ENCODE results near the gene PIWIL4. TPM values are rescaled to one million over a fixed set of nuclear protein-coding genes. Genes with fewer than 3 reads are reported as not detected.

PIWIL4 gene
- total RNA-seq, 1 experiment from 2014 or later: not detected

- H3K36me3 Mint-ChIP-seq (ENCODE audit: insufficient read depth in 1 of 3, low read depth in 3 of 3): no peaks in the 10 kb centered on the region
- Histone ChIP-seq H4K5ac (ENCODE audit: insufficient read length, low read depth, low read length) (no peak overlapping the region), H3K79me1 (ENCODE audit: insufficient read depth, low read depth, low read length, poor library complexity, severe bottlenecking) (no peaks in the 10 kb centered on the region), H2AFZ (ENCODE audit: low read length) (no peak overlapping the region), H2BK5ac (ENCODE audit: insufficient read length, low read length) (no peak overlapping the region), H3K18ac (ENCODE audit: insufficient read length, low read depth, low read length) (no peak overlapping the region), H3K4me2 (ENCODE audit: insufficient read depth, insufficient read length, low read length) (no peak overlapping the region), H3K23me2 (ENCODE audit: insufficient read length, low read depth, low read length, poor library complexity, severe bottlenecking) (no peaks in the 10 kb centered on the region), H3K27me3 (ENCODE audit: insufficient read depth, low read length) (no peaks in the 10 kb centered on the region), H3K4me1 (ENCODE audit: insufficient read depth, low read length) (no peaks in the 10 kb centered on the region), H3T11ph (ENCODE audit: low read length) (no peak overlapping the region), H2BK15ac (ENCODE audit: low read depth, low read length) (no peak overlapping the region), H4K8ac (replicated peaks; ENCODE audit: insufficient read length, low read depth, low read length) (no peak overlapping the region), H3K9me3 (ENCODE audit: control insufficient read depth, low read depth, low read length) (no peaks in the 10 kb centered on the region), H3K14ac (ENCODE audit: insufficient read depth, low read length) (no peak overlapping the region), H2BK20ac (ENCODE audit: low read depth, low read length, poor library complexity, severe bottlenecking) (no peak overlapping the region), H3K27ac (ENCODE audit: insufficient read length, low read depth, low read length) (no peak overlapping the region), H2AK5ac (ENCODE audit: insufficient read length, low read length) (no peak overlapping the region), H4K20me1 (ENCODE audit: control insufficient read depth, insufficient read depth, insufficient read length) (no peaks in the 10 kb centered on the region), H3K9ac (ENCODE audit: extremely low read depth, insufficient read length, low read length) (no peak overlapping the region), H4K91ac (ENCODE audit: insufficient read length, low read depth, low read length) (no peak overlapping the region), H2BK120ac (ENCODE audit: low read depth, low read length, poor library complexity, severe bottlenecking) (no peak overlapping the region), H2BK12ac (ENCODE audit: insufficient read length, low read depth, low read length) (no peak overlapping the region), H3K79me2 (ENCODE audit: insufficient read depth, low read length) (no peaks in the 10 kb centered on the region), H3K56ac (ENCODE audit: insufficient read length, low read depth, low read length) (no peak overlapping the region), H3K4ac (ENCODE audit: low read depth, low read length) (no peak overlapping the region), H3K23ac (ENCODE audit: insufficient read length, low read depth, low read length) (no peak overlapping the region)
- no CpG with 5 or more reads among the region's 5 CpGs for WGBS (ENCODE audit: extremely low coverage, insufficient read length, low lambda C conversion rate)
- peak; percentile 30 for DNase-seq
- H3K4me3 Mint-ChIP-seq: no peak overlapping the region
- no peaks in the 10 kb centered on the region for H3K9me3 Mint-ChIP-seq
- H3K4me1 Mint-ChIP-seq: peaks cover 0 to 3% of the 10 kb centered on the region in 2 experiments; a peak in 2 of 4 replicates
- no peak overlapping the region for H3K27ac Mint-ChIP-seq
- TF ChIP-seq CTCF (conservative IDR thresholded peaks at IDR 0.05): peak; percentile 71
- H3K27me3 Mint-ChIP-seq (ENCODE audit: low read depth): peaks cover 12% of the 10 kb centered on the region
These were observed 45.5 kb upstream of the PIWIL4 start for GRCh38 chr11:94521684-94522083.
